ENCODE data around the gene TMCO4. TPM values are rescaled to one million over a fixed set of nuclear protein-coding genes. Genes with fewer than 3 reads are reported as not detected.

TMCO4 gene
- polyA plus RNA-seq, 1 donor from 2014 or later, result 21.7 TPM

GRCh38 chr1:19689856-19690255, 109.9 kb downstream of the TMCO4 start:
- H3K4me3 Mint-ChIP-seq, result peak overlapping the region in 2 of 4 donors; percentile 60 to 63
- peaks cover 0 to 6% (median 4%) of the 10 kb centered on the region in 3 donors for H3K4me1 Mint-ChIP-seq
- H3K9me3 Mint-ChIP-seq, result peaks cover 0 to 9% (median 3%) of the 10 kb centered on the region in 3 donors
- peaks cover 15% of the 10 kb centered on the region for H3K36me3 Mint-ChIP-seq
- H3K27me3 Mint-ChIP-seq, result no peaks in the 10 kb centered on the region
- H3K27ac Mint-ChIP-seq, result peak overlapping the region in 1 of 3 donors; percentile 39

- Mint-ChIP-seq H3K27ac (peak overlapping the region in 2 of 3 donors; percentile 53 to 87), H3K36me3 (peaks cover 15% of the 10 kb centered on the region), H3K9me3 (peaks cover 0 to 9% (median 3%) of the 10 kb centered on the region in 3 donors), H3K4me3 (peak overlapping the region in 1 of 4 donors; percentile 52), H3K27me3 (no peaks in the 10 kb centered on the region), H3K4me1 (peaks cover 0 to 6% (median 4%) of the 10 kb centered on the region in 3 donors)
Measured at GRCh38 chr1:19689085-19689757, 110.5 kb downstream of the TMCO4 start.

DNA sequence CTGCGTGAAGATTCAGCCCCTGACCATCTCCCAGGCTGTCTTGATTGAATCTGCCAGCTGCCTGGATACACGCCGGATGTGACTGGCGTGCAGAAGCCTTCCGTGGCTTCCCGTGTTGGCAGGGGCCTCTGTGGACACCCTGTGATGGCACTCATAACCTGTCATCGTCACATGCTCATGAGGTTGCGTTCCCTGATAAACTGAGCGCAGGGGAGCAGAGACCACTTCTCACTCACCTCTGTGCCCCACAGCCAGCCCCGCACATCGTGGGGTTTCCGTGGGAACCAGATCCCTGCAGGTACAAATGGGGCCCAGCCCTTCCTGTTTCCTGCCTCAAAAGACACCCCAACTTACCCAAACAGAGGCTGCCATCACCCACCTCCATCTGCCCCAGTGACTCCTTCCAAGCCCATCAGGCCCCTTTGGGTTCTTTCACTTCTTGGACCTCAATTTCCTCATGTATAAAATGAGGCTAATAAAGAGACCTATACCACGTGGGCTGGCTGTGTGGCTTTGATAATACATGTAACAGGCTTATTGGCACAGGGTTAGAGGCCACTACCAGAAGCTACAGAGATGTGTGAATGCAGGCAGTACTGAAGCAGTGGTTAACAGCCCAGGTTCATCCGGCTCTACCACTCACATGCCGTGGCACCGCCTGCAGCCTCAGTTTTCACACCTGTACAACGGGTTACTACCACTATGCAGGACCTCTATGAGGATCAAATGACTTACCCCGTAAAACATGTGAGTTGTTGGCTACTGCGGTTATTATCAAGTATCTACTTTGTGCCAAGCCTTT, 111.5 kb downstream of the TMCO4 start:
- Mint-ChIP-seq H3K36me3 (peaks cover 15% of the 10 kb centered on the region), H3K27me3 (no peaks in the 10 kb centered on the region), H3K4me1 (peaks cover 0 to 6% (median 4%) of the 10 kb centered on the region in 3 donors), H3K4me3 (no peak overlapping the region), H3K27ac (peak overlapping the region in 2 of 3 donors; percentile 35 to 71), H3K9me3 (peaks cover 0 to 9% (median 3%) of the 10 kb centered on the region in 3 donors)

- Mint-ChIP-seq H3K27me3 (no peaks in the 10 kb centered on the region), H3K27ac (peak overlapping the region in 2 of 3 donors; percentile 35 to 39), H3K4me1 (peaks cover 0 to 6% (median 4%) of the 10 kb centered on the region in 3 donors), H3K36me3 (peaks cover 15% of the 10 kb centered on the region), H3K9me3 (peaks cover 0 to 9% (median 3%) of the 10 kb centered on the region in 3 donors), H3K4me3 (peak overlapping the region in 1 of 4 donors; percentile 51)
Measured at GRCh38 chr1:19687414-19687813, 112.3 kb downstream of the TMCO4 start.

GRCh38 chr1:19685994-19686393, 113.7 kb downstream of the TMCO4 start:
- peaks cover 13% of the 10 kb centered on the region for H3K36me3 Mint-ChIP-seq
- no peaks in the 10 kb centered on the region for H3K27me3 Mint-ChIP-seq
- H3K4me3 Mint-ChIP-seq, result no peak overlapping the region
- peaks cover 0 to 4% (median 3%) of the 10 kb centered on the region in 3 donors for H3K9me3 Mint-ChIP-seq
- H3K27ac Mint-ChIP-seq, result no peak overlapping the region
- H3K4me1 Mint-ChIP-seq, result peaks cover 0 to 6% (median 4%) of the 10 kb centered on the region in 3 donors

- H3K4me3 Mint-ChIP-seq, result peak overlapping the region in 1 of 4 donors; percentile 45
- peaks cover 10% of the 10 kb centered on the region for H3K36me3 Mint-ChIP-seq
- H3K27ac Mint-ChIP-seq, result no peak overlapping the region
- H3K27me3 Mint-ChIP-seq, result no peaks in the 10 kb centered on the region
- H3K9me3 Mint-ChIP-seq, result no peaks in the 10 kb centered on the region
- H3K4me1 Mint-ChIP-seq, result peaks cover 0 to 6% (median 4%) of the 10 kb centered on the region in 3 donors
Measured at GRCh38 chr1:19684677-19685076, 115.0 kb downstream of the TMCO4 start.

- Mint-ChIP-seq H3K4me3 (no peak overlapping the region), H3K36me3 (peaks cover 10% of the 10 kb centered on the region), H3K27ac (no peak overlapping the region), H3K4me1 (peaks cover 0 to 4% (median 3%) of the 10 kb centered on the region in 3 donors), H3K27me3 (no peaks in the 10 kb centered on the region), H3K9me3 (no peaks in the 10 kb centered on the region)
Measured at GRCh38 chr1:19683351-19683750, 116.4 kb downstream of the TMCO4 start.

GRCh38 chr1:19682901-19683300, 116.8 kb downstream of the TMCO4 start:
- peaks cover 10% of the 10 kb centered on the region for H3K36me3 Mint-ChIP-seq

GRCh38 chr1:19682257-19682656, 117.5 kb downstream of the TMCO4 start:
- Mint-ChIP-seq H3K36me3 (peaks cover 8% of the 10 kb centered on the region), H3K4me3 (no peak overlapping the region), H3K27ac (no peak overlapping the region), H3K9me3 (no peaks in the 10 kb centered on the region), H3K27me3 (no peaks in the 10 kb centered on the region), H3K4me1 (peaks cover 0 to under 1% (median 0%) of the 10 kb centered on the region in 3 donors)

More at GRCh38 chr1:19682901-19683300, 116.8 kb downstream of the TMCO4 start:
- no peak overlapping the region for H3K4me3 Mint-ChIP-seq
- H3K4me1 Mint-ChIP-seq, result peaks cover 0 to 2% (median 0%) of the 10 kb centered on the region in 3 donors
- no peaks in the 10 kb centered on the region for H3K27me3 Mint-ChIP-seq
- H3K27ac Mint-ChIP-seq, result no peak overlapping the region
- H3K9me3 Mint-ChIP-seq, result no peaks in the 10 kb centered on the region

- Mint-ChIP-seq H3K27ac (no peak overlapping the region), H3K36me3 (no peaks in the 10 kb centered on the region), H3K27me3 (peaks cover 1% of the 10 kb centered on the region), H3K9me3 (no peaks in the 10 kb centered on the region), H3K4me1 (no peaks in the 10 kb centered on the region), H3K4me3 (no peak overlapping the region)
Measured at GRCh38 chr1:19680644-19681043, 119.1 kb downstream of the TMCO4 start.

- Mint-ChIP-seq H3K27ac (no peak overlapping the region), H3K27me3 (peaks cover 5% of the 10 kb centered on the region), H3K9me3 (no peaks in the 10 kb centered on the region)
Measured at GRCh38 chr1:19679691-19680090, 120.0 kb downstream of the TMCO4 start.

DNA sequence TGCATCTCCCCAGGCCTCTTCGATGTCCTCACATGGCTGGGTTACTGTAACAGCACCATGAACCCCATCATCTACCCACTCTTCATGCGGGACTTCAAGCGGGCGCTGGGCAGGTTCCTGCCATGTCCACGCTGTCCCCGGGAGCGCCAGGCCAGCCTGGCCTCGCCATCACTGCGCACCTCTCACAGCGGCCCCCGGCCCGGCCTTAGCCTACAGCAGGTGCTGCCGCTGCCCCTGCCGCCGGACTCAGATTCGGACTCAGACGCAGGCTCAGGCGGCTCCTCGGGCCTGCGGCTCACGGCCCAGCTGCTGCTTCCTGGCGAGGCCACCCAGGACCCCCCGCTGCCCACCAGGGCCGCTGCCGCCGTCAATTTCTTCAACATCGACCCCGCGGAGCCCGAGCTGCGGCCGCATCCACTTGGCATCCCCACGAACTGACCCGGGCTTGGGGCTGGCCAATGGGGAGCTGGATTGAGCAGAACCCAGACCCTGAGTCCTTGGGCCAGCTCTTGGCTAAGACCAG, 120.7 kb downstream of the TMCO4 start:
- Mint-ChIP-seq H3K9me3 (no peaks in the 10 kb centered on the region), H3K27ac (no peak overlapping the region), H3K4me3 (no peak overlapping the region), H3K27me3 (peaks cover 6% of the 10 kb centered on the region), H3K4me1 (no peaks in the 10 kb centered on the region), H3K36me3 (no peaks in the 10 kb centered on the region)

More at GRCh38 chr1:19679691-19680090, 120.0 kb downstream of the TMCO4 start:
- Mint-ChIP-seq H3K4me3 (no peak overlapping the region), H3K4me1 (no peaks in the 10 kb centered on the region), H3K36me3 (no peaks in the 10 kb centered on the region)

DNA sequence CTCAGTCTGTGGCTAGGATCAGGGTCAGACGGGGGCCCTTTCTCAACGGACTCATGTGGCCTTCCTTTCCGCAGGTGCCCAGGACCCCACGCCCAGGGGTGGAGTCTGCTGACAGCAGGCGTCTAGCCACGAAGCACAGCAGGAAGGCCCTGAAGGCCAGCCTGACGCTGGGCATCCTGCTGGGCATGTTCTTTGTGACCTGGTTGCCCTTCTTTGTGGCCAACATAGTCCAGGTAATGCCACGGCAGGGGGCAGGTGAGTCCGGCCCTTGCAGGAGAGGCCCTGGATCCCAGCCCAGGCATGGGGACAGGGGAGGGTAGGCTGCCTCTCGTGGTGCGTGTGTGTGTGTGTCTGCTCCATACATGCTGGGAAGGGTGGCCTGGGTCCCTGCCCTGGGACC, 121.2 kb downstream of the TMCO4 start:
- Mint-ChIP-seq H3K27ac (no peak overlapping the region), H3K4me3 (no peak overlapping the region), H3K27me3 (peaks cover 6% of the 10 kb centered on the region), H3K9me3 (no peaks in the 10 kb centered on the region), H3K36me3 (no peaks in the 10 kb centered on the region), H3K4me1 (no peaks in the 10 kb centered on the region)

- H3K9me3 Mint-ChIP-seq, result no peaks in the 10 kb centered on the region
- no peaks in the 10 kb centered on the region for H3K36me3 Mint-ChIP-seq
- H3K4me1 Mint-ChIP-seq, result no peaks in the 10 kb centered on the region
- peaks cover 6% of the 10 kb centered on the region for H3K27me3 Mint-ChIP-seq
- H3K4me3 Mint-ChIP-seq, result no peak overlapping the region
- no peak overlapping the region for H3K27ac Mint-ChIP-seq
Measured at GRCh38 chr1:19676438-19676922, 123.2 kb downstream of the TMCO4 start.

DNA sequence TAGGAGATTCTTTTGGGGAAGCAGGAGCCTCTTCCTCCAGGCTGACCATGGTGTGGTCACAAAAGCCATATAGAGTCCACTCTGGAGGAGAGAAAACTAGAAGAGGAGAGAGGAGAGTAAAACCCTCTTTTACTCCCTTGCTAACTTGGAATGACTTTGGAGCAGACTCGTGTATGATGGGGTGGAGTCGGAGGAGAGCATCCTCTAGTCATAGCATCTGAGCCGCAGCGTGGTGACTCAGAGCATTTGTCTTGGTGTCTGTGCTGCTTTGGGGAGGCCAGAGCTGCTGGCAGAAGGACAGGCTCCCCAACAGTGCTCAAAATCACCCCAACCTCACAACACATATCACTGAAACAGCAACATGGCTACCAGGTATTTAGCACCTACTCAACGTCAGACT, 123.9 kb downstream of the TMCO4 start:
- no peaks in the 10 kb centered on the region for H3K9me3 Mint-ChIP-seq
- no peak overlapping the region for H3K27ac Mint-ChIP-seq
- no peaks in the 10 kb centered on the region for H3K36me3 Mint-ChIP-seq
- no peak overlapping the region for H3K4me3 Mint-ChIP-seq
- H3K27me3 Mint-ChIP-seq, result peaks cover 6% of the 10 kb centered on the region
- H3K4me1 Mint-ChIP-seq, result no peaks in the 10 kb centered on the region
